Melanocyte of skin (primary cell): ENCODE data around the gene USP17L29. TPM values are rescaled to one million over a fixed set of nuclear protein-coding genes. Genes with fewer than 3 reads are reported as not detected.

Source experiments
- total RNA-seq, 2 donors: library from RNA; depleted of rRNA; stranded (reverse); fragments of >200 nt; gene quantifications; 2 replicates each; pipeline ENCODE4 v1.2.3, GENCODE V29; 2012

USP17L29 gene, protein sequence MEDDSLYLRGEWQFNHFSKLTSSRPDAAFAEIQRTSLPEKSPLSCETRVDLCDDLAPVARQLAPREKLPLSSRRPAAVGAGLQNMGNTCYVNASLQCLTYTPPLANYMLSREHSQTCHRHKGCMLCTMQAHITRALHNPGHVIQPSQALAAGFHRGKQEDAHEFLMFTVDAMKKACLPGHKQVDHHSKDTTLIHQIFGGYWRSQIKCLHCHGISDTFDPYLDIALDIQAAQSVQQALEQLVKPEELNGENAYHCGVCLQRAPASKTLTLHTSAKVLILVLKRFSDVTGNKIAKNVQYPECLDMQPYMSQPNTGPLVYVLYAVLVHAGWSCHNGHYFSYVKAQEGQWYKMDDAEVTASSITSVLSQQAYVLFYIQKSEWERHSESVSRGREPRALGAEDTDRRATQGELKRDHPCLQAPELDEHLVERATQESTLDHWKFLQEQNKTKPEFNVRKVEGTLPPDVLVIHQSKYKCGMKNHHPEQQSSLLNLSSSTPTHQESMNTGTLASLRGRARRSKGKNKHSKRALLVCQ
- not detected for total RNA-seq

DNA sequence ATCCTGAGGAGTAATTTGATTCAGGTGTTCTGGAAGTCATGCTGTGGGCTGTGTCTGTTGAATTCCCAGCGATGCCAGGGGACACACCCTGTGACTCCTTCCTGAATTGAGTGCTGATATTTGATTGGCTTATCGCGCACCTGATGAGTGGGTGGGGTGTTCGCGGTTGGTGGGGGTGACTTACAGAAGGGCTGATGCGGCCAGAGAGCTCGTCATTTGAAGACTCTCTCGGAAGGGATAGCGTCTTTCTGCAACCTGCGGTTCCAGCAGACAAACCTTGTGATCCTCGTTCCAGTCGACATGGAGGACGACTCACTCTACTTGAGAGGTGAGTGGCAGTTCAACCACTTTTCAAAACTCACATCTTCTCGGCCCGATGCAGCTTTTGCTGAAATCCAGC, at the start of gene USP17L29:
Gene USP17L29 (plus strand): TSS at position 301 of the 400 bp plus-strand sequence. CDS start 0 bp downstream, at position 301.

DNA sequence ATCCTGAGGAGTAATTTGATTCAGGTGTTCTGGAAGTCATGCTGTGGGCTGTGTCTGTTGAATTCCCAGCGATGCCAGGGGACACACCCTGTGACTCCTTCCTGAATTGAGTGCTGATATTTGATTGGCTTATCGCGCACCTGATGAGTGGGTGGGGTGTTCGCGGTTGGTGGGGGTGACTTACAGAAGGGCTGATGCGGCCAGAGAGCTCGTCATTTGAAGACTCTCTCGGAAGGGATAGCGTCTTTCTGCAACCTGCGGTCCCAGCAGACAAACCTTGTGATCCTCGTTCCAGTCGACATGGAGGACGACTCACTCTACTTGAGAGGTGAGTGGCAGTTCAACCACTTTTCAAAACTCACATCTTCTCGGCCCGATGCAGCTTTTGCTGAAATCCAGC, 28.6 kb upstream of the USP17L29 start, which contains the start of gene USP17L24:
Gene USP17L24 (plus strand): TSS at position 301 of the 400 bp plus-strand sequence. CDS start 0 bp downstream, at position 301.

DNA sequence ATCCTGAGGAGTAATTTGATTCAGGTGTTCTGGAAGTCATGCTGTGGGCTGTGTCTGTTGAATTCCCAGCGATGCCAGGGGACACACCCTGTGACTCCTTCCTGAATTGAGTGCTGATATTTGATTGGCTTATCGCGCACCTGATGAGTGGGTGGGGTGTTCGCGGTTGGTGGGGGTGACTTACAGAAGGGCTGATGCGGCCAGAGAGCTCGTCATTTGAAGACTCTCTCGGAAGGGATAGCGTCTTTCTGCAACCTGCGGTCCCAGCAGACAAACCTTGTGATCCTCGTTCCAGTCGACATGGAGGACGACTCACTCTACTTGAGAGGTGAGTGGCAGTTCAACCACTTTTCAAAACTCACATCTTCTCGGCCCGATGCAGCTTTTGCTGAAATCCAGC, 23.8 kb upstream of the USP17L29 start, which contains the start of gene USP17L25:
Gene USP17L25 (plus strand): TSS at position 301 of the 400 bp plus-strand sequence. CDS start 0 bp downstream, at position 301.

DNA sequence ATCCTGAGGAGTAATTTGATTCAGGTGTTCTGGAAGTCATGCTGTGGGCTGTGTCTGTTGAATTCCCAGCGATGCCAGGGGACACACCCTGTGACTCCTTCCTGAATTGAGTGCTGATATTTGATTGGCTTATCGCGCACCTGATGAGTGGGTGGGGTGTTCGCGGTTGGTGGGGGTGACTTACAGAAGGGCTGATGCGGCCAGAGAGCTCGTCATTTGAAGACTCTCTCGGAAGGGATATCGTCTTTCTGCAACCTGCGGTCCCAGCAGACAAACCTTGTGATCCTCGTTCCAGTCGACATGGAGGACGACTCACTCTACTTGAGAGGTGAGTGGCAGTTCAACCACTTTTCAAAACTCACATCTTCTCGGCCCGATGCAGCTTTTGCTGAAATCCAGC, 19.1 kb upstream of the USP17L29 start, which contains the start of gene USP17L26:
Gene USP17L26 (plus strand): TSS at position 301 of the 400 bp plus-strand sequence. CDS start 0 bp downstream, at position 301.

DNA sequence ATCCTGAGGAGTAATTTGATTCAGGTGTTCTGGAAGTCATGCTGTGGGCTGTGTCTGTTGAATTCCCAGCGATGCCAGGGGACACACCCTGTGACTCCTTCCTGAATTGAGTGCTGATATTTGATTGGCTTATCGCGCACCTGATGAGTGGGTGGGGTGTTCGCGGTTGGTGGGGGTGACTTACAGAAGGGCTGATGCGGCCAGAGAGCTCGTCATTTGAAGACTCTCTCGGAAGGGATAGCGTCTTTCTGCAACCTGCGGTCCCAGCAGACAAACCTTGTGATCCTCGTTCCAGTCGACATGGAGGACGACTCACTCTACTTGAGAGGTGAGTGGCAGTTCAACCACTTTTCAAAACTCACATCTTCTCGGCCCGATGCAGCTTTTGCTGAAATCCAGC, 14.3 kb upstream of the USP17L29 start, which contains the start of gene USP17L5:
Gene USP17L5 (plus strand): TSS at position 301 of the 400 bp plus-strand sequence. CDS start 0 bp downstream, at position 301.

DNA sequence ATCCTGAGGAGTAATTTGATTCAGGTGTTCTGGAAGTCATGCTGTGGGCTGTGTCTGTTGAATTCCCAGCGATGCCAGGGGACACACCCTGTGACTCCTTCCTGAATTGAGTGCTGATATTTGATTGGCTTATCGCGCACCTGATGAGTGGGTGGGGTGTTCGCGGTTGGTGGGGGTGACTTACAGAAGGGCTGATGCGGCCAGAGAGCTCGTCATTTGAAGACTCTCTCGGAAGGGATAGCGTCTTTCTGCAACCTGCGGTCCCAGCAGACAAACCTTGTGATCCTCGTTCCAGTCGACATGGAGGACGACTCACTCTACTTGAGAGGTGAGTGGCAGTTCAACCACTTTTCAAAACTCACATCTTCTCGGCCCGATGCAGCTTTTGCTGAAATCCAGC, 9.6 kb upstream of the USP17L29 start, which contains the start of gene USP17L27:
Gene USP17L27 (plus strand): TSS at position 301 of the 400 bp plus-strand sequence. CDS start 0 bp downstream, at position 301.

DNA sequence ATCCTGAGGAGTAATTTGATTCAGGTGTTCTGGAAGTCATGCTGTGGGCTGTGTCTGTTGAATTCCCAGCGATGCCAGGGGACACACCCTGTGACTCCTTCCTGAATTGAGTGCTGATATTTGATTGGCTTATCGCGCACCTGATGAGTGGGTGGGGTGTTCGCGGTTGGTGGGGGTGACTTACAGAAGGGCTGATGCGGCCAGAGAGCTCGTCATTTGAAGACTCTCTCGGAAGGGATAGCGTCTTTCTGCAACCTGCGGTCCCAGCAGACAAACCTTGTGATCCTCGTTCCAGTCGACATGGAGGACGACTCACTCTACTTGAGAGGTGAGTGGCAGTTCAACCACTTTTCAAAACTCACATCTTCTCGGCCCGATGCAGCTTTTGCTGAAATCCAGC, 4.8 kb upstream of the USP17L29 start, which contains the start of gene USP17L28:
Gene USP17L28 (plus strand): TSS at position 301 of the 400 bp plus-strand sequence. CDS start 0 bp downstream, at position 301.

DNA sequence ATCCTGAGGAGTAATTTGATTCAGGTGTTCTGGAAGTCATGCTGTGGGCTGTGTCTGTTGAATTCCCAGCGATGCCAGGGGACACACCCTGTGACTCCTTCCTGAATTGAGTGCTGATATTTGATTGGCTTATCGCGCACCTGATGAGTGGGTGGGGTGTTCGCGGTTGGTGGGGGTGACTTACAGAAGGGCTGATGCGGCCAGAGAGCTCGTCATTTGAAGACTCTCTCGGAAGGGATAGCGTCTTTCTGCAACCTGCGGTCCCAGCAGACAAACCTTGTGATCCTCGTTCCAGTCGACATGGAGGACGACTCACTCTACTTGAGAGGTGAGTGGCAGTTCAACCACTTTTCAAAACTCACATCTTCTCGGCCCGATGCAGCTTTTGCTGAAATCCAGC, 9.4 kb downstream of the USP17L29 start, which contains the start of gene USP17L30:
Gene USP17L30 (plus strand): TSS at position 301 of the 400 bp plus-strand sequence. CDS start 0 bp downstream, at position 301.

Other genes starting within 250 kb of the USP17L29 start
- gene FAM90A26, start 183.2 kb upstream of the USP17L29 start, total RNA-seq: not detected
- not detected for gene USP17L10, start 143.0 kb upstream of the USP17L29 start, total RNA-seq
- not detected for gene USP17L11, start 138.2 kb upstream of the USP17L29 start, total RNA-seq
- not detected for gene USP17L12, start 133.5 kb upstream of the USP17L29 start, total RNA-seq
- not detected for gene USP17L13, start 128.7 kb upstream of the USP17L29 start, total RNA-seq
- not detected for gene USP17L15, start 119.3 kb upstream of the USP17L29 start, total RNA-seq
- not detected for gene USP17L17, start 109.8 kb upstream of the USP17L29 start, total RNA-seq
- gene USP17L18, start 105.0 kb upstream of the USP17L29 start, total RNA-seq: not detected
- gene USP17L19, start 100.3 kb upstream of the USP17L29 start, total RNA-seq: not detected
- gene USP17L20, start 95.5 kb upstream of the USP17L29 start, total RNA-seq: not detected
- gene USP17L21, start 90.8 kb upstream of the USP17L29 start, total RNA-seq: not detected
- gene USP17L22, start 86.0 kb upstream of the USP17L29 start, total RNA-seq: not detected
- gene USP17L24, start 28.5 kb upstream of the USP17L29 start, total RNA-seq: not detected
- gene USP17L25, start 23.7 kb upstream of the USP17L29 start, total RNA-seq: not detected
- gene USP17L26, start 19.0 kb upstream of the USP17L29 start, total RNA-seq: not detected
- gene USP17L5, start 14.2 kb upstream of the USP17L29 start, total RNA-seq: not detected
- not detected for gene USP17L27, start 9.5 kb upstream of the USP17L29 start, total RNA-seq
- gene USP17L28, start 4.7 kb upstream of the USP17L29 start, total RNA-seq: not detected
- gene USP17L30, start 9.5 kb downstream of the USP17L29 start, total RNA-seq: not detected
- gene DEFB131A, start 90.8 kb downstream of the USP17L29 start, total RNA-seq: not detected